Measurements from ENCODE around the gene WDR86.

WDR86 gene, protein sequence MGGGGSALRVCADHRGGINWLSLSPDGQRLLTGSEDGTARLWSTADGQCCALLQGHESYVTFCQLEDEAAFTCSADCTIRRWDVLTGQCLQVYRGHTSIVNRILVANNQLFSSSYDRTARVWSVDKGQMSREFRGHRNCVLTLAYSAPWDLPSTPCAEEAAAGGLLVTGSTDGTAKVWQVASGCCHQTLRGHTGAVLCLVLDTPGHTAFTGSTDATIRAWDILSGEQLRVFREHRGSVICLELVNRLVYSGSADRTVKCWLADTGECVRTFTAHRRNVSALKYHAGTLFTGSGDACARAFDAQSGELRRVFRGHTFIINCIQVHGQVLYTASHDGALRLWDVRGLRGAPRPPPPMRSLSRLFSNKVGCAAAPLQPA

DNA sequence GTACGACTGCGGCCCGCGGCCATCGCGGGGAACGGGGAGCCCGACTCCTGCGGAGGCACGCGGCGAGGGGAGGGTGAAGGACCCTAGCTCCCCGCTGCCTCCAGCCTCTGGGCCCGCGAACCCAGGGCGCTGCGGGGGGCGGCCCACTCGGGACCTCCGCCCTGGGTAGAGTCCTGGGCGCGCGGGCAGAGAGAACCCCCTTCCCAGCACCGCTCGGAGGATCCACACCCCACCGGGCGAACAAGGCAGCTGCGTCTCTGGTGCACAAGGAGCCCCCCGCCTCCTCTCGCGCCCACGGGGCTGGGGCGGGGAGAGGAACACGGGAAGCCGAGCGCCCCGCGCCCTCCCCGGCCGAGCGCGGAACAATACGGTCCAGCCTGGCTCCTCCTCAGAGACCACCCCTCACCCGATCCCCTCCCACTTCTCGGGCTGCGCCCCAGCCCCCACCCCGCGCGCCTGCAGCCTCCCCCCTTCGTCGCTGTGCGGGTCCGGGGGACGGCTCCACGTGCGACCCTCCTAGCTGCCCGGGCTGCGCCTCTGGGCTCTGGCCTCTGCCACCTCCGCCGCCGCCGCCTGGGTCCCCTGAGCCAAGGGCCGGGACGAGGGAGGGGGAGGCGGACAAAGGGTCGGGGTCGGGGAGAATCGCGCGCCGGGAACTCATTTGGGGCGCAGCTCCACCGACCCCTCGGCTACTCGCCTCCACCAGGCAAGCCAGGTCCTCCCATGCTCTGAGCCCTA is at the start of gene WDR86:
TSS of gene WDR86 (minus strand) at position 372 of the 738 bp plus-strand sequence. CDS start 449 bp downstream, outside the sequence.
- no peak for DNase-seq (ENCODE audit: low spot score)

DNA sequence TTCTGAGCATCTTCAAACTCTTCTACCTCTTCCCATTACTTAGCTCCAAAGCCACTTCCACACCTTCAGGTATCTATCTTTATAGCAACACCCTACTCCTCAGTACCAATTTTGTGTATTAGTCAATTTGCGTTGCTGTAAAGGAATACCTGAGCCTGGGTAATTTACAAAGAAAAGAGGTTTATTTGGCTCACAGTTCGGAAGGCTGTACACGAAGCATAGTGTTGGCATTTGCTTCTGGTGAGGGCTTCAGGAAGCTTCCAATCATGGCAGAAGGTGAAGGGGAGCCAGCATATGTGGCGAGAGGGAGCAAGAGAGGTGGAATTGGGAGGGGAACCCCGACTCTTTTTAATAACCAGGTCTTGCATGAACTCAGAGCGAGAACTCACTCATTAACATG is 47.7 kb upstream of the WDR86 start:
- DNase-seq (ENCODE audit: low spot score) = no peak

- no peak for DNase-seq (ENCODE audit: low spot score)
Measured at GRCh38 chr7:151456782-151457181, 46.9 kb upstream of the WDR86 start.

GRCh38 chr7:151456276-151456675 is 46.4 kb upstream of the WDR86 start:
- no peak for DNase-seq (ENCODE audit: low spot score)

DNA sequence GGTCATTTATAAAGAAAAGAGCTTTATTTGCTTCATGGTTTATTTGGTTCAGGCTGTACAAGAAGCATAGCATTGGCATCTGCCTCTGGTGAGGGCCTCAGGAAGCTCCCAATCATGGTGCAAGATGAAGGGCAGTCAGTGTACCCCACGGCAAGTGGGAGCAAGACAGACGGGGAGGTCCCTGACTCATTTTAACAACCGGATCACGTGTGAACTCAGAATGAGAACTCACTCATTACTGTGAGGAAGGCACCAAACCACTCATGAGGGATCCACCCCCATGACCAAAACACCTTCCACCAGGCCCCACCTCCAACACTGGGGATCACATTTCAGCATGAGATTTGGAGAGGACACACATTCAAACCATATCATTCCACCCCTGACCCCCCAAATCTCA is 45.9 kb upstream of the WDR86 start:
- no peak for DNase-seq (ENCODE audit: low spot score)

- DNase-seq (ENCODE audit: low spot score) = no peak
Measured at GRCh38 chr7:151454932-151455530, 45.2 kb upstream of the WDR86 start.

- no peak for DNase-seq (ENCODE audit: low spot score)
Measured at GRCh38 chr7:151454305-151454704, 44.5 kb upstream of the WDR86 start.

GRCh38 chr7:151453326-151453791 is 43.5 kb upstream of the WDR86 start:
- DNase-seq (ENCODE audit: low spot score) = no peak

- no peak for DNase-seq (ENCODE audit: low spot score)
Measured at GRCh38 chr7:151452680-151453325, 43.0 kb upstream of the WDR86 start.

DNA sequence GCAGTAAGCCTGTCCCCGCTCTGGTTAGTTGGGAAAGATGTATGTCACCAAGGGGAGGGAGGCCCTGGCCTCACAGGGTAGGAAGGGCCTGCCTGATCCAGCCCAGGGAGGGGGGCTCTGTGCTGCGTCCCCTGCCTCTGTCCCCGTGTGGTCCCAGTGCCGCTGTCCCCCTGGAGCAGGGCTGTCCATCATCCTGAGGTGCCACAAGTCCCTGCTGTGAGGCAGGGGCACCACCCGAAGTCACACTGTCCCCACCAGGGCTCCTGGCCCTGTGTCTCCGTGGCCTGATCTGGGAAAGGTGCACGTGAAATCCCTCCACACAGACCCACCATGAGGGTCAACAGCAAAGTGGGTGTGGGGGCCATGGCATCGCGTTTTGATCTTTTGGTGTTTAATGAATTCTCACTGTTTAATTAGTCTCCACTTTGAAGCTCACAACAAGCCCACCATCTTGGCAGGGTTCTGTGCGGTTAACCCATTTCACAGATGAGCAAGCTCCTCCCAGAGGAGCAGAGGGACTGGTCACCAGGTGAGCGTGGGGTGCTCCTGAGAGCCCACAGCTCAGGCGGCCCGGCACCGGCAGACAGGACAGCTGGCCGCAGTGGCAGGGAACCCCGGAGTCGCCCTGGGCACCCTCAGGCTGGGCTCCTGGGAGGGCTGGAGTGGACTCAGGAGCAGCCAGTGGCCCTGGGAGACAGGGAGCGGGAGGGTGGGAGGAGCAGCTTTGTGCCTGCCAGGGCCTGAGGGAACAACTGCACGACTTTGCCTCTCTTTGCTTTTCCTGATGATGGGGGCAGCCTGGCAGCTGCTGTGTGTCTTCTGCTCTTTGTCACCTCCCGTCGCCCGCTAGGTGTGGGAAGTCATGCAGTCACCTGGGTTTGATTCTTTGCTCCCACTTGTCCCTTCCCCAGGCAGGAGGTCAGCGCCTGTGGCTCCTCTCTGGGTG is 42.1 kb upstream of the WDR86 start:
- no peak for DNase-seq (ENCODE audit: low spot score)

- no peak for DNase-seq (ENCODE audit: low spot score)
Measured at GRCh38 chr7:151451156-151451555, 41.3 kb upstream of the WDR86 start.

- no peak for DNase-seq (ENCODE audit: low spot score)
Measured at GRCh38 chr7:151449990-151450389, 40.2 kb upstream of the WDR86 start.

DNA sequence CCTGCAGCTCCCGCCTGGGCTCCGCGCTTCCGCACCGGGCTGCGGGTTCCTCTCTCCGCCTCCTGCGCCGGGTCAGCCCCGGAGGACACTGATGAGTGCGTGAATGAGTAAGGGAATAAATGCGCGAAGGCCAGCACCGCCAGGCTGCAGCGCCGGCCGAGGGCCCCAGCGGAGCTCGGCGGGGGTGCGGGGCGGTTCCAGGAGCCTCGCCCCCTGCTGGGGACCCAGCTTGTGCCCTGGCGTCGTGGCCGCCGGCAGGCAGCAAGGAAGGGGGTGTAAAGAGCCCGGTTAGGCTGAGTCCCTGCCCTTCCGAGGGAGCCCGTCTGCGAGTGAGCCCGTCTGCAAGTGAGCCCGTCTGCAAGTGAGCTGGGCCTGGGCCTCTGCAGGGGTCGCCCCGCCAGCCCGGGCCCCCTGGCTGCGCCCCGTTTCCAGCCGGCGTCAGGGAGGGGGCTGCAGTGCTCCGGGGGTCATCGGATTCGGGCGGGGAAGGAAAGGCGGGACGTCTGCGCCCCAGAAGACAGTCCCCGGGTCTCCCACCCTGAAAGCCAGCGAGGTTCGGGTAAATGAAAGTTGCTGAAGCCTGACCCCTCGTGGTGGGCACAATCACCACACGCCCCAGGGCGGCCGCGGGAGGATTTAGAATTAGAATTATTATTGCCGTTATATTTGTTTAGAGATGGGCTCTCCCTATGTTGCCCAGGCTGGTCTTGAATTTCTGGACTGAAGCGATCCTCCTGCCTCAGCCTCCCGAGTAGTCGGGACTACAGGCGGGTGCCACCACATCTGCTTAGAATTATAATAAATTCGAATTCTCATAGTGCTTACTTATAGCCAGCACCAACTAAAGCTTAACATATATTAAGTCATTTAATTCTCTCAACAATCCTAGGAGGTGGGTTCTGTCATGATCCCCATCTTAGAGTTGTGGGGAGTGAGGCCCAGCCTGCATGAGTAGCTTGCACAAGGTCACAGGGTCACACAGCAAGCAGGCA is 38.7 kb upstream of the WDR86 start:
- no peak for DNase-seq (ENCODE audit: low spot score)

GRCh38 chr7:151447901-151448260 is 38.0 kb upstream of the WDR86 start:
- no peak for DNase-seq (ENCODE audit: low spot score)

DNA sequence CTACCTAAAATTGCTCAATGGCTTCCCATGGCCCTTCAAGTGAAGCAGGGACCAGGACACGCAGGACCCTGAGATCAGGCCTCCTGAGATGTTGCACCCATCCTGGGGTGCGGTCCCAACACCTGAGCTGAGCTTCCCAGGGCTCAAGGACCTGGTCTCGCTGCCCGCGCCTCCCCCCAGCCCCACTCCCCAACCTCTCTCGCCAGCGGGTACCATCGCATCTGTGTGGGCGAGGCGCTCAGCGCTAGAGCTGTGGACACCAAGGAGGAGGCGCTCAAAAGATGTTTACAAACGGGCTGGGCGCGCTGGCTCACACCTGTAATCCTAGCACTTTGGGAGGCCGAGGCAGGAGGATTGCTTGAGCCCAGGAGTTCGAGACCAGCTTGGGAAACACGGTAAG is 37.5 kb upstream of the WDR86 start:
- DNase-seq (ENCODE audit: low spot score) = no peak

DNA sequence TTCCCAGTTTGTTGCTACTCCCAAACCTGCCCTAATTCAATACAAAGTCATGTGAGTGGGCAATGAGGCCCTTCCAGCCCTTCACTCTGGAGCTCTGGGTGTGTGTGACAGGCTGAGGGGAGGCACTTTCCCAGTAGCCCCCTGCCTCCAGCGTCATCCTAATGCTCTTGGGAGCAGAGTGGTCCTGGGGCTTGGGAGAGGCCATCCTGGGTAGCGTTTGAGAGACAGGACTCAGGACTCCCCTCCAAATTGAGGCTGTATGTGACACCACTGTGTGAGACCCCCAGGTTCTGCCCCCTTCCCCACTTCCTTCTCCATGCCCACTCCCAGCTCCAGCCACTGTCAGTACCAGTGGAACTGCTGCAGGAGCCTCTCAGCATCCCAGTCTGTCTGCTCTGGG is 36.6 kb upstream of the WDR86 start:
- no peak for DNase-seq (ENCODE audit: low spot score)

- no peak for DNase-seq (ENCODE audit: low spot score)
Measured at GRCh38 chr7:151444632-151445031, 34.8 kb upstream of the WDR86 start.

- no peak for DNase-seq (ENCODE audit: low spot score)
Measured at GRCh38 chr7:151442776-151443496, 33.1 kb upstream of the WDR86 start.

DNA sequence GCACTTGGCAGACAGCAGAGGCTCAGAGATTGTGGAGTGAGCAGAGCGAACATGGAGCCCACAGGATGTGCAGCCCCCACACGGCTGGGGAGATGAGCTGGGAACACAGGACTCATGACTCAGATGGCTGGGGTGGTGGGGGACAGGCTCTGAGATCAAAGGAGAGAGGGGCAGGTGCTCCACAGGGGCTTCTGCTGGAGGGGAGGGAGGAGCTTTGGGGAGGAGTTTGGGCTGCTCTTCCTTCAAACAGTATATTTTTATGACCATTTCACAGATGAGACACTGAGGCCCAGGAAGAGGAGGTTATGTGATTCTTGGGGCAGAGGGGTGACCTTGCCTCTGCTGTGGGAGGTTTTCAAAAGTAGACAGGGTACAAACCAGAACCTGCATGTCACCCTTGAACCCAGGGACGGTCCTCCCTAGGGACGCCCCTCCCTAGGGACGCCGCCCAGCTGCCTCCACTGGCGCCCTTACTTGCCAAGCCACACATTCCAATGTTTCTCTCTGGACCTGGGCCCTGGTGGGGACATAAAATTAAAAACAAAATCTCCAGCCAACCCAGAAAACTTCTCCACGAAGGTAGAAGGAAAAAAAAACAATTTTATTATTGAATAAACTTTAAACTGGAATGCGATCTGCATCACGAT is 31.1 kb upstream of the WDR86 start:
- DNase-seq (ENCODE audit: low spot score) = no peak
